DND-41 (cell line): Measurements from ENCODE around the gene PTPRA.

ENCODE experiments used
- EZH2 ChIP-seq: IDR thresholded peaks from 3 replicates; pipeline ENCODE4 v1.6.1; 2012; ENCODE audit warnings: borderline replicate concordance, low read depth, mild to moderate bottlenecking, moderate library complexity, low read length, inconsistent platforms; ENCODE audit not compliant: severe bottlenecking
- TF ChIP-seq, protein P1 (sequence below): IDR thresholded peaks from 2 replicates; pipeline ENCODE4 v1.5.1; 2012; ENCODE audit warnings: borderline replicate concordance, low read length, moderate library complexity, mild to moderate bottlenecking; ENCODE audit not compliant: poor library complexity, severe bottlenecking; ENCODE audit errors: extremely low read depth

DNA sequence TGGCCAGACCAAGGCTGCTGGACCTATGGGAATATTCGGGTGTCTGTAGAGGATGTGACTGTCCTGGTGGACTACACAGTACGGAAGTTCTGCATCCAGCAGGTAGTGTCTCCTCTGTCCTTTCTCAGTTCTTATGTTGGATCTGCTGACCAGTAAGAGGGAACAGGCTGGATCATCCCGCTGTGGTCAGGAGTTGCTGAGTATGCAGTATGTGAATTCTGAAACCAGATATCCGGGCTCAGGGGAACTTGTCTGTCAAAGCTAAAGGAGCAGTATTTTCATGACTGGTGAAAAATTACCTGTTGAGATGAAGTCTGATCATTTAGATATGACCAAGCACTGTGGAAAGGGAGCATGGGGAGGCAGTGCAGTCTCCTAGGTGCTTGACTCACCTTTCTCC lies 148.0 kb downstream of the PTPRA start:
- TF ChIP-seq, protein P1, sequence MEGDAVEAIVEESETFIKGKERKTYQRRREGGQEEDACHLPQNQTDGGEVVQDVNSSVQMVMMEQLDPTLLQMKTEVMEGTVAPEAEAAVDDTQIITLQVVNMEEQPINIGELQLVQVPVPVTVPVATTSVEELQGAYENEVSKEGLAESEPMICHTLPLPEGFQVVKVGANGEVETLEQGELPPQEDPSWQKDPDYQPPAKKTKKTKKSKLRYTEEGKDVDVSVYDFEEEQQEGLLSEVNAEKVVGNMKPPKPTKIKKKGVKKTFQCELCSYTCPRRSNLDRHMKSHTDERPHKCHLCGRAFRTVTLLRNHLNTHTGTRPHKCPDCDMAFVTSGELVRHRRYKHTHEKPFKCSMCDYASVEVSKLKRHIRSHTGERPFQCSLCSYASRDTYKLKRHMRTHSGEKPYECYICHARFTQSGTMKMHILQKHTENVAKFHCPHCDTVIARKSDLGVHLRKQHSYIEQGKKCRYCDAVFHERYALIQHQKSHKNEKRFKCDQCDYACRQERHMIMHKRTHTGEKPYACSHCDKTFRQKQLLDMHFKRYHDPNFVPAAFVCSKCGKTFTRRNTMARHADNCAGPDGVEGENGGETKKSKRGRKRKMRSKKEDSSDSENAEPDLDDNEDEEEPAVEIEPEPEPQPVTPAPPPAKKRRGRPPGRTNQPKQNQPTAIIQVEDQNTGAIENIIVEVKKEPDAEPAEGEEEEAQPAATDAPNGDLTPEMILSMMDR, result no peak
- TF ChIP-seq EZH2, result no peak
